Spinal cord (tissue), 10 donors: ENCODE measurements around the gene MIDN. TPM values are rescaled to one million over a fixed set of nuclear protein-coding genes. Genes with fewer than 3 reads are reported as not detected.

Experiments
- DNase-seq, 6 donors: peaks; one replicate each; pipeline versions ENCODE4 v3.0.0 to v3.0.0-alpha.2; 2013 to 2015; ENCODE audit warnings: low spot score in 6 of 6, low read depth in 4 of 6
- H3K27ac ChIP-seq: one replicate; pipeline ENCODE4 v1.5.1; 2013; ENCODE audit warnings: low read depth, low read length, control low read depth
- H3K27me3 ChIP-seq: one replicate; pipeline ENCODE4 v1.6.1; 2013; ENCODE audit warnings: low read length; ENCODE audit not compliant: control insufficient read depth, insufficient read depth
- H3K36me3 ChIP-seq: one replicate; pipeline ENCODE4 v1.6.1; 2013; ENCODE audit warnings: low read length; ENCODE audit not compliant: control insufficient read depth, insufficient read depth
- H3K4me1 ChIP-seq: one replicate; pipeline ENCODE4 v1.6.1; 2013; ENCODE audit warnings: low read length; ENCODE audit not compliant: control insufficient read depth, insufficient read depth
- H3K4me3 ChIP-seq: one replicate; pipeline ENCODE4 v1.5.1; 2013; ENCODE audit warnings: low read depth, low read length, control low read depth
- H3K9me3 ChIP-seq: one replicate; pipeline ENCODE4 v1.6.1; 2013; ENCODE audit warnings: low read length; ENCODE audit not compliant: control insufficient read depth, insufficient read depth
- WGBS: methylation state at CpG from one replicate; pipeline ENCODE4 v1.1.5; 2013; ENCODE audit warnings: missing lambda C conversion rate; ENCODE audit not compliant: insufficient coverage; 5-methylcytosine and 5-hydroxymethylcytosine counted together
- polyA plus RNA-seq, 2 donors: library from polyadenylated mRNA; unstranded; fragments of 120-200 nt; gene quantifications; one replicate each; pipeline ENCODE4 v1.2.1, GENCODE V29; 2013; ENCODE audit not compliant: insufficient read length in 2 of 2
- total RNA-seq, 2 donors: library from RNA; depleted of rRNA in 1 of 2; stranded (reverse); fragments of 120-200 nt in 1 of 2; fragments of >200 nt in 1 of 2; gene quantifications; one replicate each; pipeline versions ENCODE4 v1.2.3 to v1.2.4, GENCODE V29; 2013 to 2014
- donor health status: healthy.

MIDN gene
- total and polyA plus RNA-seq, 4 donors, result 13.3 to 97.1 (median 54.6) TPM

DNA sequence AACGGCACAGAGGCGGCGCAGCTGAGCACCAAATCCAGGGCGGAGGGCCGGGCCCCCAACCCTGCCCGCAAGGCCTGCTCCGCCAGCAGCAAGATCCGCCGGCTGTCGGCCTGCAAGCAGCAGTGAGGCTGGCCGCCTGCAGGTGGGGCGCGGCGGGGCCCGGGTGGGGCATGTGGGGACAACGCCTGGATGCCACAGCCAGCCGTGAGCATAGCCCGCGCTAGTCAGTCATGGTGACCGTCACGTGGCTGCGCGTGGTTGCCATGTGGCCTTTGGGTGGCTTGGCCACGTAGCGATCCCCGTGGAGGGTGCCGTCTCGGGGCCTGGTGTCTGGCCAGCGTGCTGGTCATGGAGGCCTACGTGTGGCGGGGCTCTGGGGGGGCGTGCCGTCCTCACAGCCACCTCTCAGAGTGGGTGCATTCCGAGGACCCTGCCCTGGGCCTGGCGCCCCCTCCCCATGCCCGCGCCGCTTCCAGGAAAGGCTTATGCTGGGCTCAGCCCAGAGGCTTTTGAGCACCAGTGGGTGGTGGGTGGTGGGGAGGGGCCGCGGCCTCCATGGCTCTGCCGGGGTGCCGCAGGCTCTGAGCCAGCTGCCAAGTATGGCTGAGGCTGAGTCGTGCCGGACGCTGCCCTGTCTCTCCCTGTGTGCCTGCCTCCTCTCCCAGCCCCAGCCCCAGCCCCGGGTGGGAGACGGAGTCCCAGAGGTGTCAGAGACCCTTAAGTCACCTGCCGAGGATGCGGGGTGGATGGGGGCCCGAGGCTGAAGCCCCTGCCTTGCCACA is 21.7 kb upstream of the MIDN start:
- Histone ChIP-seq H3K27me3 (no peaks in the 10 kb centered on the region), H3K27ac (no peak overlapping the region), H3K9me3 (no peaks in the 10 kb centered on the region), H3K4me3 (no peak overlapping the region), H3K4me1 (peaks cover 6% of the 10 kb centered on the region), H3K36me3 (peaks cover 91% of the 10 kb centered on the region)
- 90% methylated on average over 47 of the region's 50 CpGs for WGBS
- DNase-seq, result no peak

GRCh38 chr19:1227304-1228054 is 20.9 kb upstream of the MIDN start:
- Histone ChIP-seq H3K9me3 (no peaks in the 10 kb centered on the region), H3K4me3 (no peak overlapping the region), H3K27ac (no peak overlapping the region), H3K27me3 (no peaks in the 10 kb centered on the region), H3K4me1 (peaks cover 3% of the 10 kb centered on the region), H3K36me3 (peaks cover 91% of the 10 kb centered on the region)
- WGBS, result 90% methylated on average over 22 of the region's 56 CpGs
- DNase-seq, result no peak

DNA sequence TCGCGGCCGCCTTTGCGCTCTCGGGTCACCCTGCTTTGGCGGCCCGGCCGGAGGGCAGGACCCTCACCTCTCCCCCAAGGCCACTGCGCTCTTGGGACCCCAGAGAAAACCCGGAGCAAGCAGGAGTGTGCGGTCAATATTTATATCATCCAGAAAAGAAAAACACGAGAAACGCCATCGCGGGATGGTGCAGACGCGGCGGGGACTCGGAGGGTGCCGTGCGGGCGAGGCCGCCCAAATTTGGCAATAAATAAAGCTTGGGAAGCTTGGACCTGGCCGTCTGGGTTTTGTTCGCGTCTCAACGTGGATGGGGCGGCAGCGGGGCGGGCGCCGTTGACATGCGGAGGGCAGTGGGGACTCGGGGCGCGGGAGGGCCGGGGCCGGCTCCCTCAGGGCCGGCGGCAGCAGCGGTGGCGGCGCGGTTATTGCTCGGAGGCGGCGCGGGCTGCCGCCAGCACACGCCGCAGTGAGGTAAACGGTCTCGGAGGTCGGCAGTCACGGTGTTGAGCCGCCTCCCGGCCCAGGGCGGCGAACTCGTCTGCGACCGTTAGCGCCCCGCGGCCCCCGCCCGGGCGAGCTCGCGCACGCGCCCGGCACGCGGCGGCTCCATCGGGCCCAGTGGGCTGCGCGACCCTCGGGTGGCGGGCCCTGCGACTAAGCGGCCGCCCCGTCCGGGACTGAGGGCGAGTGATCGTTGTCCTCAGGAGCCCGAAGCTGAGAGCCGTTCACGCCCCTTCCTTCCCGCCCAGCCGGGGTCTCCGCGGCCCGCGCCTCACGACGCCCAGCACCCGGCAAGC is 20.0 kb upstream of the MIDN start:
- no peak overlapping the region for H3K27ac ChIP-seq
- 97% methylated on average over 92 of the region's 100 CpGs for WGBS

DNA sequence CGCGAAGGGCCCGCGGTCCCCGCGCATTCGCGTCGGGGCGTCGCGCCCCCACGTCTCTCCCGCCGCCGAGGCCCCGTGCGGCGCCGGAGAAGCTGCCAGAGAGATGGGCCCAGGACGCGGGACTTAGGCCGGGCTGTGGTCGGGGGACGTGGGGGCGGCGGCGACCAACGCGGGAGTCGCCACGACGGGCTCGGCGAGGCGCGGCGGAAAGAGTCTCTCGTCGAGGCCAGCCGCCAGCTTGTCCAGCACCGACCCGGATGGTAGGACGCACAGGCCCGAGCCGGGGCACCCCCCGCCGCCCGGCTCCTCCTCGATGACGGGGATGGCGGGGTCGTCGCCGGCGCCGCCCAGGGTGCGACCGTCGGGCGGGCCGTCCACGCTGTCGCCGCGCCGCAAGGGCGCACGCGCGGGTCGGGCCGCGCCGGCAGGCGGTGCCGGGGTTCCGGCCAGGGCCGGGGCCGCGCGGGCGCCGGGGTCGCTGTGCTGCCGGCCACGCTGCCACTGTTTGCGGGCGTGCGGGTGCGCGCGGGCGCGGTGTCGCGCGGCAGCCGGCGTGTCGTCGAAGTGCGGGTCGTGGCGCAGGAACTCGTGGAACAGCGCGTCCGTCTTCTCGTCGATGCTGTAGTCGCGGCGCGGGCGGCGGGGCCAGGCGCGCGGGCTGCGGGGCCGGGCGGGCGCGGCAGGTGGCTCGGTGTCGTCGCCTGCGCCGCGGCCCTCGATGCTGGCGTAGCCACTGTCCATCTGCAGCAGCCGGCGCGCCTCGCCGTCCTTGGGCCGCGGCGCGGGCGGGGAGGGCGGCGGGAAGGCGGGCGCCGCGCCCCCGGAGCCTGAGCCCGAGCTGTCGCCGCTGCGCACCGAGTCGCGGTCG is 19.1 kb upstream of the MIDN start:
- no peaks in the 10 kb centered on the region for H3K9me3 ChIP-seq
- H3K36me3 ChIP-seq, result peaks cover 91% of the 10 kb centered on the region
- 94% methylated on average over 147 of the region's 158 CpGs for WGBS
- DNase-seq, result no peak
- no peaks in the 10 kb centered on the region for H3K27me3 ChIP-seq
- H3K4me3 ChIP-seq, result no peak overlapping the region
- H3K4me1 ChIP-seq, result peaks cover 14% of the 10 kb centered on the region
- H3K27ac ChIP-seq, result no peak overlapping the region

More for the DNA sequence above, 20.0 kb upstream of the MIDN start:
- Histone ChIP-seq H3K27me3 (no peaks in the 10 kb centered on the region), H3K4me1 (peaks cover 12% of the 10 kb centered on the region), H3K4me3 (no peak overlapping the region), H3K9me3 (no peaks in the 10 kb centered on the region), H3K36me3 (peaks cover 91% of the 10 kb centered on the region)
- no peak for DNase-seq

- no peak overlapping the region for H3K27ac ChIP-seq
- peaks cover 14% of the 10 kb centered on the region for H3K4me1 ChIP-seq
- peaks cover 91% of the 10 kb centered on the region for H3K36me3 ChIP-seq
- DNase-seq, result no peak
- 85% methylated on average over 51 of the region's 61 CpGs for WGBS
- no peaks in the 10 kb centered on the region for H3K27me3 ChIP-seq
- H3K9me3 ChIP-seq, result no peaks in the 10 kb centered on the region
- H3K4me3 ChIP-seq, result no peak overlapping the region
Observed at GRCh38 chr19:1229924-1230782, 18.2 kb upstream of the MIDN start.

DNA sequence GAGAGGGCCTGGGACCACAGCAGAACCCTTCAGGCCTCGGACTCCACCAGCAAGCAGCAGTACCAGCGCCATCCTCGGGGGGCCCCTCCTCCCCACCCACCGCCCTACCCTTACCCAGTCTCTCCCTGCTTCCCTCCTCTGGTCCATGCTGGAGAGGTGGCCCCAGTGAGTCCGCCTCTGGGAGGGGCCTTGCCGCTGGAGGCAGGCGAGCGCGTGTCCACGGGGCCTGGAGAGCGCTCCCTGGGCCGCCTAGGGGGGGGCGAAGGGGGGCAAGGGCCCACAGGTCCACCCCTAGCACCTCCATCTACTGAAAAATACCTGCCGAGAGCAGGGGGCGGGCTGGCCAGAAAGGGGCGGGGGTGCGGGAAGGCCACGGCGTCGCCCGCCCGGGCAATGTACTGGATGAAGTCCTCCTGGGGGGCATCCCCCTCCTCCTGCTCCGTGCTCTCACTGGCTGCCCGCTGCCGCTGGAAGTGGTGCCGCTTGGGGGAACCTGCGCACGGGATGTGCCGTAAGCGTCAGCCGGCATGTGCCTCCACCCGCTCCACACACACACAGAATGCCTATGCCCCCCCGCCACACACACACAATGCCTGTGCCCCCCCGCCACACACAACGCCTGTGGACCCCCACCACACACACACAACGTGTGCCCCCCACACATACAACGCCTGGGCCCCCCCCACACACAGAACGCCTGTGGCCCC is 17.4 kb upstream of the MIDN start:
- H3K27ac ChIP-seq, result no peak overlapping the region
- DNase-seq, result no peak
- no peaks in the 10 kb centered on the region for H3K27me3 ChIP-seq
- H3K4me1 ChIP-seq, result peaks cover 22% of the 10 kb centered on the region
- WGBS, result 76% methylated on average over 14 of the region's 38 CpGs
- H3K36me3 ChIP-seq, result peaks cover 91% of the 10 kb centered on the region
- H3K4me3 ChIP-seq, result no peak overlapping the region
- H3K9me3 ChIP-seq, result no peaks in the 10 kb centered on the region

DNA sequence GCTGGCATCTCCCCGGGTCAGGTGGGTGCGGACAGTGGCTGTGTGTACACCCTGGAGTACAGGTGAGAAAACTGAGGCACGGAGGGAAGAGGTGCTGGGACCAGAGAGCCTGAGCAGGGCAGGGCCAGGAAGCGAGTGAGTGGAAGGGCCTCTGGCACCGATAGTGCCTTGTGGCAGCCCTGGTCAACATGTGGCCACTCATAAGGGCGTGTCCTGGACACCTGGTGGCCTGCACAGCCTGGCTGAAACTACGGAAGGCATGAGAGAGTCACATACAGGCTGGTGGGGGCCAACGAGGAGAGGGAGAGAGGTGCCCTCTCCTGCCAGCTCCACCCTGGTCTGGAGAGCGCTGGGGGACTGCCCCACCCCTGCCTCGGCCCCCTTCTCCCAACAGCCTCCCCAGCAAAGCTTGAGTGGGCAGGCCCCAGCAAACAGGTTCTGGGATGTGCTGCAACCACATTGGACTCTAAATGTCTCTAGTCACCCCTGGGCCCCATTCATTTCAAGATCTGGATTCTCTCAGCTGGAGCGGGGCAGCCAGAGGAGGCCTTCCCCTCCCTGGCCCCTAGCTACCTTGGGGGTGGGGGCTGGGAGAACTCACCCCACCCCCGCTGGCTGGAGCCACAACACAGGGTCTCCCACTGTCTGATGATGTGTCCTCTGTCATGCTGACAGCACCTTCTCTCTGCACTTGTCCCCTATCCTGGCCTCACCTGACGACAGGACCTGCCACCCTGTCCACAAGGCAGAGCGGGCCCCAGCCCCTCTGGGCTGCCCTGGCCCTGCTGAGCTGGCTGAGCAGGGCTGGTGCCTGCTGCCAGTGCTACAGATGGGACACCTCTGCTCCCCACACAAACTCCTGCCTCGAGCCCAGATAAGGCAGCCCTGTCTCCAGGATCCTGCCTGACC is 16.4 kb upstream of the MIDN start:
- no peak overlapping the region for H3K27ac ChIP-seq
- WGBS, result 87% methylated on average over 13 of the region's 15 CpGs
- peaks cover 86% of the 10 kb centered on the region for H3K36me3 ChIP-seq

More for the DNA sequence above, 16.4 kb upstream of the MIDN start:
- DNase-seq, result no peak
- no peaks in the 10 kb centered on the region for H3K9me3 ChIP-seq
- peaks cover 30% of the 10 kb centered on the region for H3K4me1 ChIP-seq
- no peaks in the 10 kb centered on the region for H3K27me3 ChIP-seq
- no peak overlapping the region for H3K4me3 ChIP-seq
